GM10266 (cell line): ENCODE data around the gene FOXJ1.
A peak's percentile ranks its signal among the peaks of the same experiment; 100 is the strongest.
"Not testable (repeated sequence)": the region's sequence is repeated elsewhere in the genome, so short reads cannot be mapped to it uniquely, and the experiment has no call there.

ENCODE experiments used
- DNase-seq: peaks from one replicate; pipeline ENCODE4 v3.0.0; 2012; ENCODE audit errors: extremely low spot score
- CTCF ChIP-seq: IDR thresholded peaks from 2 replicates; pipeline ENCODE4 v1.5.1; 2012; ENCODE audit warnings: mild to moderate bottlenecking, low read depth; ENCODE audit not compliant: control insufficient read depth, insufficient read depth; ENCODE audit errors: missing control alignments

Gene FOXJ1

GRCh38 chr17:76141212-76142038 is at the start of gene FOXJ1:
FOXJ1 (minus strand) TSS chr17:76141245; CDS start chr17:76140395, 850 bp downstream.
- TF ChIP-seq CTCF, result no peak
- DNase-seq, result peak; percentile 96

- no peak for DNase-seq
- TF ChIP-seq CTCF, result no peak
Observed at GRCh38 chr17:76189741-76190140, 48.7 kb upstream of the FOXJ1 start.

- DNase-seq, result no peak
- no peak for TF ChIP-seq CTCF
Observed at GRCh38 chr17:76189247-76189646, 48.2 kb upstream of the FOXJ1 start.

GRCh38 chr17:76188213-76189016 is 47.4 kb upstream of the FOXJ1 start:
- no peak for TF ChIP-seq CTCF
- DNase-seq, result no peak

- DNase-seq, result not testable (repeated sequence)
Observed at GRCh38 chr17:76186774-76187173, 45.7 kb upstream of the FOXJ1 start.

- no peak for DNase-seq
- no peak for TF ChIP-seq CTCF
Observed at GRCh38 chr17:76184290-76184689, 43.2 kb upstream of the FOXJ1 start.

GRCh38 chr17:76182016-76182764 is 41.1 kb upstream of the FOXJ1 start:
- TF ChIP-seq CTCF, result peak; percentile 95
- DNase-seq, result peak; percentile 87
